ENCODE measurements around the gene ZCCHC7.

ZCCHC7 gene

DNA sequence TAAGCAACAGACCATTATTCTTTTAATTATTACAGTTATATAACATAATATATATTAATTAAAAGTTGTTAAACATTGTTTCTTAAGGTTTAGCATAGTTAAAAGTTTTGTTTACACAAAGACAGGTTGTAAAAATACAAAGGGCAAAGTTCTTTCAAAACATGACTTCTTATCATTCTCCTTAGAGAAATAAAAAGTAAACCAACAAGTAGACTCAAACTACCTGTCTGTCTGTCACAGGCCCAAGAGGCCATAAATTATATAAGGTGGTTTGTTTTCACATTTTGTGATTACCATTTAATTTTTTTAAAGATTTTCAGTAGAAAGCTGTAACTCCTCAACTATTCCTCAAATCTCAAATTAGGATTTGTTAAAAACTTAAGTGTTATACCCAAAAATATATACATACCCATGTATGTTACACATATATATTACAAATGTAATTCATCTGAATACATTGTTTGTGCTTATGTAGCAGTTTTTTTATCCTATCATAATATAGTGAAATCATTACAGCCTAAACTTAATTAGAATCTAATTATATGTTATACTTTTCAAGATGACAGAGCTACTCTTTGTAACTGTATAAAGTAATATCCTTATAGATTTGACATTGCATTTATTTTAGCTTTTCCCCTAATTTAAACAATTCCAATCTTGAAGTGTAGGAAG lies 208.3 kb downstream of the ZCCHC7 start:
- in situ Hi-C loops (cut with MboI; ENCODE audit: low sequenced_read_pairs): no loop called here

DNA sequence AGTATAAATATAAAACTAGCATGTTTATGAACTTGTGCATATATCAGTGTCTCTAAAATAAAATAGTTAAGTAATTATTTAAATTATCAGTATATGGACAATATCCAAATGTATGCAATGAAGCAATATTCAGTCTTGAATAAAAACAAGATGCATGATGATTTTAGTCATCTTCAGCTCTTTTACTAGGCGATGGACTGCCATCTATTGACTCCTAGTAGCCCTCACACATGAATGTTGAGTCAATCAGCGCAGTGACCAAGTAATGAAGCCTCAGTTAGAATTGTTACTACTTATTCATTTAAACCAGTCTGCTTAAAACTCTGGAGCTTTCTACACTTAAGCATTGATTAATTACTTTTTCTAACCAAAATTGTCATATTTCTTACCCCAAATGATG lies 209.2 kb downstream of the ZCCHC7 start:
- in situ Hi-C loops (cut with MboI; ENCODE audit: low sequenced_read_pairs): no loop called here

DNA sequence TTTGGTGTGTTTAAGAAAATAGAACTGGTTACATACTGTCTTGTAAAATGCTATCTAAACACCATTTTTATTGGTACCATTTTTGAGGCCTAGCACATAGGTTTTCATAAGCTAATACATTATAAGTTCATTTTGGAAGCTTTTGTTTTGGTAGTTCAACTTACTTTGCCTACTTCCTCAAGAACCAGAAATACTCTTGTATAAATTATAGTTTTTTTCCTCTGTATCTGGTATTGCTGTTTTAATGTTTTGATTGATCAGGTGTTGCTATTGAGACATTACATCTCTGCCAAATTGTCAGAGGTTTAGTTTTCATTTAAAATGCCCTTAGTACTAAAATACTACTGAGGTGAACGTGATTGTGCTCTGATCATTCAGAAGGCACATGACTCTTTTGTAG lies 211.5 kb downstream of the ZCCHC7 start:
- in situ Hi-C loops (cut with MboI; ENCODE audit: low sequenced_read_pairs): no loop called here

DNA sequence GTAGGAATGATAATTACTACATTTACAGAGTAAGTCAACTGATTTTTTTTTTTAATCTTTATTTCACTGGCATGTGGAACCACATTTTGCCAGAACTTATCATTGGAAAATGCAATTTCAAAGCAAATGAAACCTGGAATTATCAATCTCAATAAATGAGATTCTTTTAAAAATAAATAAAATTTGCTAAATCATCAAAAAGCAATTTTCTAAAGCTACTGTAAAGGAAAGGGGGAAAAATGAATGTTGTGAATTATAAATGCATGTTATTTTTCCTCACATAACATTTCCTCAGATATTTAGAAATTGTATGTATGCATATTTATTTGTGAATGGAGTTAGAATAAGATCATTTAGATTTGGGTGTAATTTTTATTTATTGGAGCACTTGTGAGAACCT lies 212.2 kb downstream of the ZCCHC7 start:
- in situ Hi-C loops (cut with MboI; ENCODE audit: low sequenced_read_pairs): no loop called here

DNA sequence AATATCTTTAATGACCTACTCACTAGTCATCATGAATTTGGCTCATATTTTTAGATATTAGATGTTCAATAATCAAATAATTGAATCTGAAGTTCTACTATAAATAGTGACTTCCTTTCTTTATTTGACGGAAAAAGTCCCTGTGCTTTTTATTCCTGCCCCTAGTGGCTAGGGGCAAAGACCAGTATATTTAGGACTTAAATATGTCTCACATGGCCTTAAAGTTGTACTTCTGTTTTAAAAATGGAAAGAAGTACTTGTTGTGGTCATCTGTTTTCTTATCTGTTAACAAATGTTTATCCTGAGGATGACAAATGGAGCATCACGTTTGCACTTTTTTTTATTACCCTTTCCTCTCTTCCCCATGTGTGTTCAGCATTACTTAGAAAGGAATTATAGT lies 212.9 kb downstream of the ZCCHC7 start:
- in situ Hi-C loops (cut with MboI; ENCODE audit: low sequenced_read_pairs): no loop called here

DNA sequence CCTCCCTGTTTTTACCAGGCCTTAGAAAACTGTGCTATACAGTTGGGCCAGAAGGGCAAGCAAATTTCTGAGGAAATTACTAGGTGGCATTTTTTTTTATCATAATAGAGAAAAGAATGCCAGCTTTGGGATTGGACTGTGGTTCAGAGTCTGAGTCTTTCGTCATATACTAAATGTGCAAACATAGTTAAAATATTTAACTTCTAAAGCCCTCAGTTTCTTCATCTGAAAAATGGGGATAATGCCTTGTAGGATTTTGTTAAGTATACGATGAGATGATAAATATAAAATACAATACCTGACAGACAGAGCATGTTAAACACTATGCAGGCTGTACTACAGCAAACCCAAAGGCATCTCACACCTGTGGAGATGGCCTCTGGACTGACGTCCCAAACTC lies 214.9 kb downstream of the ZCCHC7 start:
- in situ Hi-C loops (cut with MboI; ENCODE audit: low sequenced_read_pairs): no loop called here

DNA sequence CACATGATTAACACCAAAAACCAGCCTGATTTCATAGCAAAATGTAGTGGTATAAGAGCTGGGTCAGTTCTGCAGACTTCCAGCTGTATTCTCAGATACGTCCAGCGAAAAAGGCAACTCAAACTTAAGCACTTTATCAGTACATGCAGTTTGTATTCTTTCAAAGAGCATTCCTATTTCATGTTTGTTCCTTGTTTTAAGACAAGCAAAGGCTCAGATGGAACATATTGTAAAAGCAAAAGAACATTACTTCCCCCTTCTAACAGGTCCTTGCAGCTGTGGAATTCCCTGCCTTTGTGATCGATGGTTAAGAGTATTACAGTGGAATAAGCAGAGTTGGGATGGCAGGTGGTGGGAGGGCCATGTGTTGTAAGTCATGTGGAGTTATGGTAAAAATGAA lies 215.8 kb downstream of the ZCCHC7 start:
- in situ Hi-C loops (cut with MboI; ENCODE audit: low sequenced_read_pairs): no loop called here

DNA sequence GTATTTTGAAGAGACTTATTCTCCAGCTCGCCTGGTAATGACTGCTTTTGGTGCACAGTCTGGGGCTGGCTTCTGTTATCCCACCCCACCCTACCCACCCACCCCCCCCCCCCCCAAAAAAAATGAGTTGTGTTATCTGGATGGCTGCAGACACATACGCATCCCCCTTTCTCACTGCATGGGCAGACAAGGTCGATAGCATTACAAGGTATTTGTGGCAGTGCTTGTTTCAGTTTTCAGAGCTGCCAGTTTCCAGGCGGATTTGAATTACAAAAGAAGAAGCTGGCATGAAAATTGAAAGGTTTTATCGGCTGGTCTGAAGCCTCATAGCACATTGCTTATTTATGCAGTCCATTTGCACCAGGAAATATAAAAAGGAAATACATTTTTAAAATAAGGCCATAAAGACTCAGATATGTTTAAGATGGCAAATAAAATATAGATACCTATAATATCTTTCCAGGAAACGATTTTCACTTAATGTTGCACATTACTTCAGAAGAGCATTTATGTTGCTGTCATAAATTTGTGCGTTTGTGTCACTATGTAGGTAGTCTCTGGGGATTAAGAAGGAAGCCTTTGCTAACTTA lies 217.0 kb downstream of the ZCCHC7 start:
- in situ Hi-C loops (cut with MboI; ENCODE audit: low sequenced_read_pairs): no loop called here

DNA sequence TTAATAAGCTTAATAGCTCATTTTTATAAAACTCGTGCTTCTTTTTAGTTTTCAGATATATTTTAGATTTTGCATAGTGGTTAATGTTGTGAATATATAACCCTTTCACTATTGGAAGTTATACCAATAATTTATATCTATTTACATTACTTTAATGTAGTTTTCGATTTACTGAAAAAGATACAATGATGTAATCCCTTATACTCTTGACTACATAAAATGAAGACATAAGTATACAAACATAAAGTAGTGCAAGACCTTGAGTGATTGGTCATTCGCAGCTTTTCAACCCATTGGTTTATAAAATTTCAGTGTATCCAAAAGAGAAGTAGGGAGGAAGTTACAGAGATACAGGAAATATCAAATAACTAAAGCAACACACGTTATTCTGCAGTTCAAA lies 217.8 kb downstream of the ZCCHC7 start:
- in situ Hi-C loops (cut with MboI; ENCODE audit: low sequenced_read_pairs): no loop called here

DNA sequence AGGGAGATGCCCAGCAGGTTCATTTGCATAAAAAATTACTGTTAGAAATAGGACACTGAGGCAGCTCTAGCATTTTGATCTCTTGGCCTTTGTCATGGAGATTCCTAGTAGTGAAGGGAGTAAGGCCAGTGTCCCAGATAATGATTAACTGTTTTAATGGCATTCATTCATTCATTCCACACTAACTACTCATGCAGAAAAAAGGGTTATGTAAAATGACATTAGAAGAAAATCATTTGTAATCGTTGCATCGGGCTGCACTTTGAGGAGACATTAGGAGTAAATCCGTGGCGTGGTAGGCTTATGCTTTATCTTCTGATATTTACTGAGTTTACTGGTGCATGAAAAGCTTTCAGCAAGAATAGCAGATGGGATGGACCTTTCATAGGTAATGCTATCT lies 219.5 kb downstream of the ZCCHC7 start:
- in situ Hi-C loops (cut with MboI; ENCODE audit: low sequenced_read_pairs): no loop called here

DNA sequence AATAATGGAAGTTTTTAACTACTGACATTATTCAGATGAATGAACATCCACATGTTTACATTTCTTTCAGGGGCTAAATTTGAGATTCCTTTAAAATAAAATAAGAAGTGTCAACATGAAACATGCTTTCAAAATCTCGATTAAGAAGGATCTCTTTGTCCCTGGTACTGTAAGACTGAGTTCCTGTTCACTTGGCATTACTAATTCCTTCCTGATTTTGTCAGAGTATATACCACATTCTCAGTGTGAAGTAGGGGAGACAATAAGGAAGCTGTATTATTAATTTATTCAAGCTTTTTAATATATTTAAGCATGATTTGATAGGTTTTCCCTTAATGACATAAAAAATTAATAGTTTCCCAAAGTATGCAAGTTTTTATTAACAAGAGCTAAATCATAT lies 220.6 kb downstream of the ZCCHC7 start:
- in situ Hi-C loops (cut with MboI; ENCODE audit: low sequenced_read_pairs): no loop called here

DNA sequence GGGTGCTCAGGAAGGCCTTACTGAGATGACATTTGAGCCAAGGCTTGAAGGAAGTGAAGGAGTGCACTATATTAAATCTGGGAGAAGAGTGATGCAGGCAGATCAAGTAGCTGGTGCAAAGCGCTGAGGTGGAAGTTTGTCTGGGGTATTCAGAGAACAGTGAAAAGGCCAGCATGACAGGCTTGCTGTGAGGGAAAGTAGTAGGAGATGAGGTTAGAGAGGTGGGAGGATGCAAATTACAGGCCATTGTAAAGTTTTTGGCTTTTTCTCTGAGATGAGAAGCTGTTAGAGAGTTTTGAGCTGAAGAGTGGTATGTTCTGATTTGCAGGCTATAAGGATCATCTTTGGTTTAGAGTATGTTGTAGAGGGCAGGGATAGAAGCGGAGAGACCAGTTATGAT lies 221.3 kb downstream of the ZCCHC7 start:
- in situ Hi-C loops (cut with MboI; ENCODE audit: low sequenced_read_pairs): no loop called here

DNA sequence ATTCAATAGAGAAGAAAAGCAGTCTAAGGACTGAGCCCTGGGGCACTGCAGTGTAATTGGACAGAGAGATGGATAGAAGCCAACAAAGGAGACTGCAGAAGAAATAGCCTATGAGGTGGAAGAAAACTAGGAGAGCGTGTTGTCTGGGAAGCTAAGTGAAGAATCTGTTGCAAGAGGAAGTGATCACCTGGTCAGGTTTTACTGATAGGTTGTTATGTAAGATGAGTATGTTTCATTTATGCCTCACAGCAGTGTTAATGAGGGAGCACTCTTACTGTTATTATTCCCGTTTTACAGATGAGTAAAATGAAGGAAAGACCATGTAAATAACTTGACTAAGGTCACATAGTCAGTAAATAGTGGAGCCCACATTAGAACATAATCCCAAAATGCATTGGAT lies 222.1 kb downstream of the ZCCHC7 start:
- in situ Hi-C loops (cut with MboI; ENCODE audit: low sequenced_read_pairs): no loop called here

DNA sequence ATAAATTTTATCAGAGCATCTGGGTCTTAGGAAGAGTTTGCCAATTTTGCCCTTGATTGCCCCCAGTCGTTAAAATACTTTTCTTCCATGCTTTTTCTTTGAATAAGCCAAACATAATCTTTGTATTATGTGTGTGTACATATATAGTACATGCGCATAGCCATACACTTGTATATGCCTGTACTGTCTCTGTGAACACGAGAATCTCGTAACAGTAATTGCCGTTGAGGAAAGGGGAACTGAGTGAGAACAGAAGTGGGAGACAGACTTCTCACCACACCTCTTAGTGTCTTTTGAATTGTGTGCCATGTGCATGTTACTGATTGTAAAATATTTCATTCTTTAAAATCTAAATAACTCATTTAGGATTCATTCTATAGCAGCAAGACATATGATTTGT lies 222.5 kb downstream of the ZCCHC7 start:
- in situ Hi-C loops (cut with MboI; ENCODE audit: low sequenced_read_pairs): no loop called here

DNA sequence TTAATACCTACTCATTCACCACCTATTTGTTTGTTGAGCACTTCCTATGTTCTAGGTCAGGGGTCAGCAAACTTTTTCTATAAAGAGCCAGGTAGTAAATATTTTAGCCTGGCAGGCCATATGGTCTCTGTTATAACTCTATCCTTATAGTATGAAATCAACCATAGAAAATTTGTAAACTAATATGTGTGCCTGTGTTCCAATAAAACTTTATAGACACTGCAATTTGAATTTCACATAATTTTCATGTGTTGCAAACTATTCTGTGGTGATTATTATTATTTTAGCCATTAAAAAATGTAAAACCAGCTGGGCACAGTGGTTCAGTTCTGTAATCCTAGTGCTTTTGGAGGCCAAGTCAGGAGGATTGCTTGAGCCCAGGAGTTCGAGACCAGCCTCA lies 223.3 kb downstream of the ZCCHC7 start:
- in situ Hi-C loops (cut with MboI; ENCODE audit: low sequenced_read_pairs): no loop called here

DNA sequence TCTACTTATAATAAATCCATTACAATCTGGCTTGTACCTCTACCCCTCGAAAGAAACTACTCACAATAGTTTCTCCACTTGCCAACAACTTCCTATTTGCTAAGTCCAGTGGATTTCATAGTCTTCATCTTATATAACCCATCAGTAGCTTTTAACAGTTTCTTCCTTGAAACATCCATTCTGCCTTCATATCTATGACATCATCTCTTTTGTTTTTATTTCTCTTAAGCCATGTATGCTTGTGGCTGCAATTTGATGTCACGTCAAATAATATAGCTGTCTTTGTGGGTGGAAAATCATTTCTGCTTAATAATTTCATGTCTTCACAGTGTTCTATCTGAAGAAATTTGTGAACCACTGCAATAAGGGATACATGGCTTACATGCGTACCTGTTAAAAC lies 224.7 kb downstream of the ZCCHC7 start:
- in situ Hi-C loops (cut with MboI; ENCODE audit: low sequenced_read_pairs): no loop called here

DNA sequence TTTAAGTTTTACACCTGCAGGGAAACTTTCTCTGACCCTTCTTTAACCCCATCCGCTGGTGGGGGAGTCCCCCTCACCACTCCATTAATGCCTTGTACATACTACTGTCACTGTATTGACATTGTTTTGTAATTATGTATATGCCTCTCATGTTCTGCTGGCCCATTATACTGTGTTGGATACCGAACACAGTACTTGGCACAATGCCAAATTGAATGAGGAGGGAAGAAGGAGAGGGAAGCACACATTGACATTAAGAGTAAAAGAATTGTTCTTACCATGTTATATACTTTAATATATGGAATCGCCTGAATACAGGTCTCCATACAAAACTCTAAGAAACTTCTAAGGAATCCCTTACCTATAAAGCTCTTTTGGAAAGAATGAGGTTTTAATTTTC lies 228.5 kb downstream of the ZCCHC7 start:
- in situ Hi-C loops (cut with MboI; ENCODE audit: low sequenced_read_pairs): no loop called here

DNA sequence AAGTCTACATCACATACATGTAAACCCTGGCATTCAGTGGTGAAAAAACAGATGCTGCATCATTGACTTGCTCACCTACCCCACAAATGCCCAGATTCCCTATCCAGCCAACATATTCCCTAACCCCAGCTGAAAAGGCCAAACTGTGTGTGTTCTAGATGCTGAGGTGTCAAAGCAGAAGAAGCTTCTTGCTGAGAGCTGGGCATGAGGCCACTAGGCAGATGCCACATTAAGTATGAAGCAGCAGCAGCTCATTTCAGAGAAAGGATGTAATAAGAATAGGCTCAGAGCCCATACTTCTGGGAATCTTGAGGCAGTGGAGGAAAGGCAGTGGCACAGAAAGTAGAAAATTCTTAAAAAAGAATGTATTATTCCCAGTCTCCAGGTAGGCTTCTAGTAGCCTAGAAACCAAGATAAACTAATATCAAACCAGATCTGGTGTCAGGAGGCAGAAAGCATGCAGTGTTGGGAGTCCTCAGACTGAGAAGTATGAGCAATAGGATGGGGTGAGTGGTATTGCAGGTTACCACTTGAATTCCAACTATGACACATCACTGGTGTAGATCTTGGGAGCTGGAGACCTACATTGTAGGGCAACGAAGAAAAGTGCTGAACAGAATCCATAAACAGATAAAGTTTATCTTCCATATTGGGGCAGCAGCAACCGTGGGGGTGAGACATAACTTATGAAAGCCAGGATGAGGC lies 230.3 kb downstream of the ZCCHC7 start:
- in situ Hi-C loops (cut with MboI; ENCODE audit: low sequenced_read_pairs): no loop called here

DNA sequence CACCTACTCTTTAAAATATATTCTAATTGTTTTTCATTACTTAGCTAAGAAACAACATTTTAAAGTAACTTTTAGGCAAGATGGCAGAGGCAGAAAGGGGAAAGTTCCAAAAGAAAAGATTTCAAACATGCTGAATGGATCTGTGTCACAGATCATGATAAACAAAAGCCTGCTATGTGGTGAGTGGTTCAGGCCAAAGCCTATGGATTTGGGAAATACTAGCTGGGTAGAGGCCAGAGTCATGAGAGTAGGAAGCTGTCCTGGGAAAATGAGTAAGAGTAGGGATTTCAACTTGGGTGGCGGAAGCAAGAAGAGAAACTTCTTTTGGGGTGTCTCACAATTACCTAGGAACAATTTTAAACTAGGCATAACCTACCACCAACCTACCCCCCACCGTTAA lies 233.4 kb downstream of the ZCCHC7 start:
- in situ Hi-C loops (cut with MboI; ENCODE audit: low sequenced_read_pairs): no loop called here

DNA sequence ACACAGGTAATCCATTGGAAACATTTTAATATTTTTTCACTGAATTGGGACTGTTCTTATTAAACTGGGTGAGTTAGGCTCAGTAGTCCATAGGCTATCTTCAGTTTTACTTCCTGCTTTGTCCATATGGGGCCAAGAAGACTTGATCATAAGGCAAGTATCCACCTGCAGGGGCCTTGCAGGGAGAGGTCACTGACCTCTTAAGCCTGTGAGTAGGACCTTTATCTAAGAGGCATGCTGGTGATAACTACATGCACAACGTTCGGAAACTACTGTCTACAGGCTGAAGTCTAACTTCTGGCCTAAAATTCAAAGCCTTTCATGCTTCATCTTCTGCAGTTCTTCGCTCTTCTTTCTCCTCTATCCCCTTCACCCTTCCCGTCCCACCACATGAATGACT lies 242.1 kb downstream of the ZCCHC7 start:
- in situ Hi-C loops (cut with MboI; ENCODE audit: low sequenced_read_pairs): no loop called here

DNA sequence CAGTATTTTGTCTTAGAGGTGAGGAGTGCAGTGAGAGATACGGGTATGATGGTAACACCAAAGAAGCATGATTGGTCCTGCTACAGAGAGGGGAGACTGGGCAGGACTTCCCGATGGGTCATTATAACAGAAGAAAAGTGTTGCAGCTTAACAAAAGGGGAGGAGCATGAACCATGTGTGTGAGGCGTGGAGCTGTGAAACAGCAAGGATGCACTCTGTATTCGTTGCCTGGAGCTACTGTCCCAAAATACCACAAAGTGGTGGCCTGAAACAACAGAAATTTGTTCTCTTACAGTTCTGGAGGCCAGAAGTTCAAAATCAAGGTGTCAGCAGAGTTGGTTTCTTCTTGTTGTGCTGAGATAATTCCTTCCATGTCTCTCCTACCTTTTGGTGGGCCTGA lies 242.8 kb downstream of the ZCCHC7 start:
- in situ Hi-C loops (cut with MboI; ENCODE audit: low sequenced_read_pairs): no loop called here

DNA sequence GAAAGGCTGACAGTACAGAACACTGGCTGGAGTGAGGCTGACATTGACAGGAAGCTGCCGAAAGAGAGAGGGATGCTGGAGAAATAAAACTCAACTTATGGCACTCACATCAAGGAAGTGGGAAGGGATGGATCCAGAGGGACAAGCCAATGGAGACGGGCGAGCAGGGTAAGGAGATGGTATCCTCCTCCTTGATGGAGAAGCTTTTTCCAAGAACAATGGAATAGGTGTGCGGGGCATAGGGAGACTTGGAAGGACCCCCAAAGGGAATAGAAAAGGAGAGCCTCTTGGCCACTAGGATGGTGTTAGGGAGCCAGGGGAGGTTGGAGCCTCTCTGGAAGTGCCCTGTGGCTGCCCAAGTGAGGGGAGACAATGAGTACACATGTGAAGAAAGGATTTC lies 243.8 kb downstream of the ZCCHC7 start:
- in situ Hi-C loops (cut with MboI; ENCODE audit: low sequenced_read_pairs): no loop called here
